ENCODE results near the gene CCDC197. TPM values are rescaled to one million over a fixed set of nuclear protein-coding genes. Genes with fewer than 3 reads are reported as not detected.

The CCDC197 gene
- total RNA-seq, 1 donor = not detected

DNA sequence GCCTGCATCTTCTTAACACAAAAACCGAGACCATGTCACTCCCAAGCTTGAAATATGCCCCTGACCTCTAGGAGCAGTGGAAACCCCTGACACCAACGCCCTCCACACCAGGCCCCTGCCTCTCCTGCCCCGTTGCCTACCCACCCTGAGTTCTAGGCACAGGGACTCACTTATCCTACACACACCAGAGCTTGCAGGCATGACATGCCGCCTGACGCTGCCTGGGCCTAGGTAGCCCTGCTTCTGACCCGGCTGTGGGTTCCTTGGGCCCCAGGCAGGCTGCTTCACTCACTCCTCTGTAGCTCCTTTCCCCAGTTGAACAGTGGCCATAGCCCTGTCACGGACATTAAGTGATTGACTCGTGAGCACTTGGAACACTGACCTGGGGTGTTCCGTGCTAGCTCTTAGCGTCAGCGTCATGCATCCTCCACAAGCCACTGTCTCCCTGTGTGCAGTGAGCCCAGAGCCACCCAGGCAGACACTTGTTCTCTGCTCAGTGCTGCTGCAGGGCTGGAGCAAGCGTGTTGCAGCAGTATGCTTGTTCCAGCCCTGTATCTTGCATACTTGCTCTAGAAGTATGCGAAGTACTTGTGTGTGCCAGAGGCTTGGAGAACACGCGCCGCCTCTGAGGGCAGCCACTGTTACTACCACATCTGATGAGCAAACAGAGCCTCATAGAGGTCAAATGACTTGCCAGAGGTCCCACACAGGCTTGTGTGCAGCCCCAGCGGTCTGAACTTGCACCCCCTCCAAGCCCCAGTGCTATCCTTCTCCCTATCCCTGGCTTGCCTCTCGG, 44.6 kb downstream of the CCDC197 start:
- TF ChIP-seq, protein P1, sequence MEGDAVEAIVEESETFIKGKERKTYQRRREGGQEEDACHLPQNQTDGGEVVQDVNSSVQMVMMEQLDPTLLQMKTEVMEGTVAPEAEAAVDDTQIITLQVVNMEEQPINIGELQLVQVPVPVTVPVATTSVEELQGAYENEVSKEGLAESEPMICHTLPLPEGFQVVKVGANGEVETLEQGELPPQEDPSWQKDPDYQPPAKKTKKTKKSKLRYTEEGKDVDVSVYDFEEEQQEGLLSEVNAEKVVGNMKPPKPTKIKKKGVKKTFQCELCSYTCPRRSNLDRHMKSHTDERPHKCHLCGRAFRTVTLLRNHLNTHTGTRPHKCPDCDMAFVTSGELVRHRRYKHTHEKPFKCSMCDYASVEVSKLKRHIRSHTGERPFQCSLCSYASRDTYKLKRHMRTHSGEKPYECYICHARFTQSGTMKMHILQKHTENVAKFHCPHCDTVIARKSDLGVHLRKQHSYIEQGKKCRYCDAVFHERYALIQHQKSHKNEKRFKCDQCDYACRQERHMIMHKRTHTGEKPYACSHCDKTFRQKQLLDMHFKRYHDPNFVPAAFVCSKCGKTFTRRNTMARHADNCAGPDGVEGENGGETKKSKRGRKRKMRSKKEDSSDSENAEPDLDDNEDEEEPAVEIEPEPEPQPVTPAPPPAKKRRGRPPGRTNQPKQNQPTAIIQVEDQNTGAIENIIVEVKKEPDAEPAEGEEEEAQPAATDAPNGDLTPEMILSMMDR (IDR thresholded peaks at IDR 0.05; ENCODE audit: insufficient read depth, low read length) = no peak
- peak; percentile 92 for DNase-seq (ENCODE audit: low read depth)
- H3K4me3 ChIP-seq (ENCODE audit: low read depth, low read length) = no peak overlapping the region

DNA sequence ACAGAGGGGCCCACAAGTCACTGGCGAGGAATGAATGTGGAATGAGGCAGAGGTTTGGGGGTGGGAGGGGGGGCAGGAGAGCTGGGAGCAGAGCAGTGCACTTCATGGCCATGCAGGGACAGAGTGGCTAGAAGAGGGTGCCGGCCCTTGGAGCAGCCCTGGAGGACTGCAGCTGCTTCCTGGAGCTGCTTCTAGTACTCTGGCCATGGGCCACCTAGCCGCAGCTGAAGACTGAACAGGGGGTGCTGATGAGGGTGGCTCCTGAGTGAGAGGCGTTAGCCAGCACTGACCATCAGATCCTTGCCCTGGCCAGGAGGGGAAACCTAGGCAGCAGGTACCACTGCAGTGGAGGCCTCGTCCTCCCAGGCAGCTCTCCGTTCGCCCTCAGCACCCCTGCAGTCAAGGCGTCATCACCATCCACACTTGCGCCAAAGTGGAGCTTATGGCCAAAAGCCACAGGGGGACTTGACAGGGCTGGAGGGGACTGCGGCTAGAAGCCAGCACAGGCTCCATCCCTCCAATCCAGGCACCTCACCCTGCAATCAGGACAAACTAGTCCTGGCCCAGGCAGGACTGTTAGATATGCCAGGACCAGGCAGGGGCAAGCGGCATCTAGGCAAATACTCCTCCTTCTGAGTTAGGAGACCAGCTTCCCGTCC, 45.5 kb downstream of the CCDC197 start:
- peak; percentile 16 for DNase-seq (ENCODE audit: low read depth)
- H3K4me3 ChIP-seq (ENCODE audit: low read depth, low read length) = no peak overlapping the region
- TF ChIP-seq, protein P1 (IDR thresholded peaks at IDR 0.05; ENCODE audit: insufficient read depth, low read length) = no peak

- DNase-seq (ENCODE audit: low read depth) = peak; percentile 56
- TF ChIP-seq, protein P1 (IDR thresholded peaks at IDR 0.05; ENCODE audit: insufficient read depth, low read length) = no peak
- H3K4me3 ChIP-seq (ENCODE audit: low read depth, low read length) = no peak overlapping the region
Measured at GRCh38 chr14:94043111-94043755, 46.1 kb downstream of the CCDC197 start.

- TF ChIP-seq, protein P1 (IDR thresholded peaks at IDR 0.05; ENCODE audit: insufficient read depth, low read length) = no peak
- H3K4me3 ChIP-seq (ENCODE audit: low read depth, low read length) = no peak overlapping the region
- no peak for DNase-seq (ENCODE audit: low read depth)
Measured at GRCh38 chr14:94043756-94044475, 46.8 kb downstream of the CCDC197 start.

DNA sequence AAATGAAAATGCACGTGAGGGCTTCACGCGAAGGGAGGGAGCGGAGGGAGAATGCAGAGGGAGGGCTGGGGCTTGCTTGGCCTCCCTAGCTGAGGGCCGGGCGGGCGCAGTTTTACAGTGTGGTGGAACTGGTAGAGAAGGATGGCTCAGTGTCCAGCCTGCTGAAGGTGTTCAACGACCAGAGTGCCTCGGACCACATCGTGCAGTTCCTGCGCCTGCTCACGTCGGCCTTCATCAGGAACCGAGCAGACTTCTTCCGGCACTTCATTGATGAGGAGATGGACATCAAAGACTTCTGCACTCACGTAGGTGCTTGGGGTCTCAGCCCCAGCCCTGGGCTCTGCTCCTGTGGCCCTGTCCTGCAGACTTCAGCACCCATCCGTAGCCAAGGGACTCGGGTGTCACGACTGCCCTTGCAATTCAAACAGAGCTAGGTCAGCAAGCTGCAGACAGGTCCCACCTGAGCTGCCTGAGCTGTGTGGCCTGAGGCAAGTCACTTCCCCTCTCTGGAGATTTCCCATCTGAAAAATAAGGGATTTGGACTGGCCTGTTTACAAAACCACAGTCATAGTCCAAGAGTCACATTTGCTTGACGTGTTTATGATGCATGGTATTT, 47.5 kb downstream of the CCDC197 start:
- no peak overlapping the region for H3K4me3 ChIP-seq (ENCODE audit: low read depth, low read length)
- TF ChIP-seq, protein P1 (IDR thresholded peaks at IDR 0.05; ENCODE audit: insufficient read depth, low read length) = no peak
- no peak for DNase-seq (ENCODE audit: low read depth)

DNA sequence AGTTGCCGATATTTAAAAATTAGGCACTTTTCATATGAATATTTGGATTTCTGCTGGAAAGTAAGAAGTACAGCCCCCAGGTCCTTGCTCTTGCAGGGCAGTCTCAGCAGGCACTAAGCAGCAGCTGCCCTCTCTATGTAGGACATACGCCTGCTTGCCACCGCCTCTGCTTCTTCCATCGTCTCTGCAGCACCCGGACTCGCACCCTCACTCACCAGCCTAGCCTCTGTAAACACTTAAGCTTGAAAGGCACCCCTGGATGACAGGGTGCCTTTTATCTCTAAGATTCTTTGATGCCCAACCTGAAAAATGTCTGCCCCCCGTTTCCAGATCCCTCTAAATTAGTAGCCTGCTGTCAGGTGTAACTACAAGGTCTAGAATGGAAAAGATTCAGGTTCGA, 48.0 kb downstream of the CCDC197 start:
- DNase-seq (ENCODE audit: low read depth) = no peak
- TF ChIP-seq, protein P1 (IDR thresholded peaks at IDR 0.05; ENCODE audit: insufficient read depth, low read length) = no peak
- no peak overlapping the region for H3K4me3 ChIP-seq (ENCODE audit: low read depth, low read length)

All from fibroblast of the aortic adventitia (primary cell).